GM13976 (cell line): Measurements from ENCODE around the gene ASB13.

ENCODE experiments used
- DNase-seq: peaks from one replicate; pipeline ENCODE4 v3.0.0; 2012; ENCODE audit warnings: low spot score
- CTCF ChIP-seq: IDR thresholded peaks from 2 replicates; pipeline ENCODE4 v1.5.1; 2012; ENCODE audit warnings: borderline replicate concordance, mild to moderate bottlenecking; ENCODE audit not compliant: insufficient read depth; ENCODE audit errors: extremely low read depth, missing control alignments, control extremely low read depth
- in situ Hi-C: fragments of 300-500 bp; cut with MboI; formaldehyde crosslinking; loops from one replicate; pipeline ENCODE4 v1.12.0; 2022; ENCODE audit warnings: low sequenced_read_pairs, mixed read lengths, inconsistent platforms; ENCODE audit not compliant: unreplicated experiment

Gene ASB13

GRCh38 chr10:5603091-5603847 is 63.1 kb downstream of the ASB13 start:
- no peak for TF ChIP-seq CTCF
- no peak for DNase-seq
- in situ Hi-C loops: loop anchor here (25.0 kb wide), 1 partner anchor 766 kb away; the partner anchor contains the start of gene AKR1E2

- in situ Hi-C loops: loop anchor here (25.0 kb wide), 1 partner anchor 765 kb away; the partner anchor contains the start of gene AKR1E2
- no peak for DNase-seq
- no peak for TF ChIP-seq CTCF
Observed at GRCh38 chr10:5601826-5602495, 64.4 kb downstream of the ASB13 start.

- no peak for DNase-seq
- in situ Hi-C loops: loop anchor here (25.0 kb wide), 1 partner anchor 764 kb away; the partner anchor contains the start of gene AKR1E2
- no peak for TF ChIP-seq CTCF
Observed at GRCh38 chr10:5600908-5601307, 65.5 kb downstream of the ASB13 start.

GRCh38 chr10:5599613-5600520 is 66.5 kb downstream of the ASB13 start:
- TF ChIP-seq CTCF: no peak
- no peak for DNase-seq
- in situ Hi-C loops: loop anchor here (25.0 kb wide), 1 partner anchor 763 kb away; the partner anchor contains the start of gene AKR1E2

- no peak for DNase-seq
- in situ Hi-C loops: no loop called here
- no peak for TF ChIP-seq CTCF
Observed at GRCh38 chr10:5598085-5598690, 68.2 kb downstream of the ASB13 start.
